ENCODE data around the gene GRAMD1B.
"Not testable (repeated sequence)": the region's sequence is repeated elsewhere in the genome, so short reads cannot be mapped to it uniquely, and the experiment has no call there.

The GRAMD1B gene

GRCh38 chr11:123568367-123568870 lies 138.3 kb downstream of the GRAMD1B start:
- no peak overlapping the region for H3K4me3 ChIP-seq (ENCODE audit: low read length)
- no peaks in the 10 kb centered on the region for H4K20me1 ChIP-seq (ENCODE audit: control insufficient read depth, insufficient read depth, low read depth, low read length)
- H3K4me1 ChIP-seq (ENCODE audit: control insufficient read depth, low read length), result no peaks in the 10 kb centered on the region
- no peaks in the 10 kb centered on the region for H3K27me3 ChIP-seq (ENCODE audit: control insufficient read depth, low read length)
- H3K27ac ChIP-seq (ENCODE audit: low read depth, low read length), result no peak overlapping the region
- no peaks in the 10 kb centered on the region for H3K9me3 ChIP-seq (ENCODE audit: control insufficient read depth, insufficient read depth, low read length)
- no peaks in the 10 kb centered on the region for H3K79me2 ChIP-seq (ENCODE audit: control insufficient read depth, low read length)
- no peaks in the 10 kb centered on the region for H3K9me2 ChIP-seq (replicated peaks; ENCODE audit: control insufficient read depth, low read length)
- no peak overlapping the region for H3K4me2 ChIP-seq (ENCODE audit: low read length)
- H3F3A ChIP-seq (ENCODE audit: control insufficient read depth, insufficient read depth), result no peaks in the 10 kb centered on the region
- H3K36me3 ChIP-seq (ENCODE audit: control insufficient read depth, low read length), result no peaks in the 10 kb centered on the region
- no peak for TF ChIP-seq CTCF (IDR thresholded peaks at IDR 0.05; ENCODE audit: low read depth, low read length, poor library complexity, severe bottlenecking)
- TF ChIP-seq EZH2phosphoT487 (IDR thresholded peaks at IDR 0.05; ENCODE audit: borderline replicate concordance, low read length), result no peak

- Histone ChIP-seq H3F3A (ENCODE audit: control insufficient read depth, insufficient read depth) (no peaks in the 10 kb centered on the region), H3K4me1 (ENCODE audit: control insufficient read depth, low read length) (no peaks in the 10 kb centered on the region), H3K4me2 (ENCODE audit: low read length) (no peak overlapping the region), H3K36me3 (ENCODE audit: control insufficient read depth, low read length) (no peaks in the 10 kb centered on the region), H3K9me3 (ENCODE audit: control insufficient read depth, insufficient read depth, low read length) (no peaks in the 10 kb centered on the region), H3K79me2 (ENCODE audit: control insufficient read depth, low read length) (no peaks in the 10 kb centered on the region), H3K27me3 (ENCODE audit: control insufficient read depth, low read length) (no peaks in the 10 kb centered on the region), H4K20me1 (ENCODE audit: control insufficient read depth, insufficient read depth, low read depth, low read length) (no peaks in the 10 kb centered on the region), H3K4me3 (ENCODE audit: low read length) (no peak overlapping the region), H3K27ac (ENCODE audit: low read depth, low read length) (no peak overlapping the region), H3K9me2 (replicated peaks; ENCODE audit: control insufficient read depth, low read length) (no peaks in the 10 kb centered on the region)
- TF ChIP-seq CTCF (IDR thresholded peaks at IDR 0.05; ENCODE audit: low read depth, low read length, poor library complexity, severe bottlenecking), result no peak
- no peak for TF ChIP-seq EZH2phosphoT487 (IDR thresholded peaks at IDR 0.05; ENCODE audit: borderline replicate concordance, low read length)
Observed at GRCh38 chr11:123569393-123569792, 139.3 kb downstream of the GRAMD1B start.

- H3F3A ChIP-seq (ENCODE audit: control insufficient read depth, insufficient read depth), result no peaks in the 10 kb centered on the region
- TF ChIP-seq EZH2phosphoT487 (IDR thresholded peaks at IDR 0.05; ENCODE audit: borderline replicate concordance, low read length) (no peak), CTCF (IDR thresholded peaks at IDR 0.05; ENCODE audit: low read depth, low read length, poor library complexity, severe bottlenecking) (no peak)
- no peak overlapping the region for H3K4me2 ChIP-seq (ENCODE audit: low read length)
Observed at GRCh38 chr11:123570939-123571580, 141.0 kb downstream of the GRAMD1B start.

GRCh38 chr11:123572791-123573190 lies 142.7 kb downstream of the GRAMD1B start:
- H3K9me2 ChIP-seq (replicated peaks; ENCODE audit: control insufficient read depth, low read length); H3K4me3 ChIP-seq (ENCODE audit: low read length); H3K79me2 ChIP-seq (ENCODE audit: control insufficient read depth, low read length); H3K27ac ChIP-seq (ENCODE audit: low read depth, low read length); H3K9me3 ChIP-seq (ENCODE audit: control insufficient read depth, insufficient read depth, low read length); H3K4me2 ChIP-seq (ENCODE audit: low read length); H4K20me1 ChIP-seq (ENCODE audit: control insufficient read depth, insufficient read depth, low read depth, low read length); H3K36me3 ChIP-seq (ENCODE audit: control insufficient read depth, low read length); H3F3A ChIP-seq (ENCODE audit: control insufficient read depth, insufficient read depth): not testable (repeated sequence)
- Histone ChIP-seq H3K27me3 (ENCODE audit: control insufficient read depth, low read length) (peaks cover 11% of the 10 kb centered on the region; the same call in 1 of the 2 replicates), H3K4me1 (ENCODE audit: control insufficient read depth, low read length) (peaks cover 11% of the 10 kb centered on the region)

More at GRCh38 chr11:123570939-123571580, 141.0 kb downstream of the GRAMD1B start:
- Histone ChIP-seq H3K9me2 (replicated peaks; ENCODE audit: control insufficient read depth, low read length) (no peaks in the 10 kb centered on the region), H3K9me3 (ENCODE audit: control insufficient read depth, insufficient read depth, low read length) (no peaks in the 10 kb centered on the region), H3K4me1 (ENCODE audit: control insufficient read depth, low read length) (peaks cover 3% of the 10 kb centered on the region; the same call in 1 of the 2 replicates), H3K27ac (ENCODE audit: low read depth, low read length) (no peak overlapping the region), H3K27me3 (ENCODE audit: control insufficient read depth, low read length) (0 out of 2 replicates have a peak, but pooled peaks cover 4% of the 10 kb centered on the region), H3K36me3 (ENCODE audit: control insufficient read depth, low read length) (no peaks in the 10 kb centered on the region), H3K79me2 (ENCODE audit: control insufficient read depth, low read length) (no peaks in the 10 kb centered on the region), H3K4me3 (ENCODE audit: low read length) (no peak overlapping the region), H4K20me1 (ENCODE audit: control insufficient read depth, insufficient read depth, low read depth, low read length) (no peaks in the 10 kb centered on the region)

Measured in DOHH2 (cell line).